T-helper 1 cell treated with Interleukin-12 subunit alpha and Interleukin-12 subunit beta and Interleukin-4 antibody, amounts not matched to agents 30 μg/mL and 1 μg/mL, for 36 hours (primary cell): Measurements from ENCODE around the gene CCT5.
"Not testable (repeated sequence)": the region's sequence is repeated elsewhere in the genome, so short reads cannot be mapped to it uniquely, and the experiment has no call there.

Source experiments
- H3K27ac Mint-ChIP-seq: one replicate; pipeline ENCODE4 v1.8.0; 2021; ENCODE audit warnings: mild to moderate bottlenecking, mixed read lengths
- H3K27me3 Mint-ChIP-seq: one replicate; pipeline ENCODE4 v1.8.0; 2021; ENCODE audit warnings: low read depth, mixed read lengths
- H3K36me3 Mint-ChIP-seq: one replicate; pipeline ENCODE4 v1.8.0; 2021; ENCODE audit warnings: low read depth, mixed read lengths
- H3K4me1 Mint-ChIP-seq: one replicate; pipeline ENCODE4 v1.8.0; 2021; ENCODE audit warnings: low read depth, mixed read lengths
- H3K4me3 Mint-ChIP-seq: one replicate; pipeline ENCODE4 v1.8.0; 2021; ENCODE audit warnings: mild to moderate bottlenecking, moderate library complexity, mixed read lengths
- H3K9me3 Mint-ChIP-seq: one replicate; pipeline ENCODE4 v1.8.0; 2021; ENCODE audit warnings: mixed read lengths

Gene CCT5

DNA sequence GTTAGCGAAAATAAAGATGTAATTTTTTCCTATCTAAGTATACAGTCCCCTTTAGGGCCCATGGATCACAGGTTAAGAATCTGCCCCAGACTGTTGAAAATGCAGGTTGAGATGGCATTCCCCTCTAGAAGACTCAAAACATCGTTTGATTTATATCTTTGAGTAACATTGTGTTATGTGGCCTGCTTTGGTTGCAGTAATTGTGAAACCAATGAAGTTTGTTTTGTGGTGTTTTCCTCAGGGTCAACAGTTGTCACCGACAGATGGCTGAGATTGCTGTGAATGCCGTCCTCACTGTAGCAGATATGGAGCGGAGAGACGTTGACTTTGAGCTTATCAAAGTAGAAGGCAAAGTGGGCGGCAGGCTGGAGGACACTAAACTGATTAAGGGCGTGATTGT, 7.8 kb downstream of the CCT5 start:
- no peak overlapping the region for H3K4me3 Mint-ChIP-seq
- peaks cover 67% of the 10 kb centered on the region for H3K36me3 Mint-ChIP-seq
- no peaks in the 10 kb centered on the region for H3K9me3 Mint-ChIP-seq
- H3K4me1 Mint-ChIP-seq, result peaks cover 22% of the 10 kb centered on the region
- no peak overlapping the region for H3K27ac Mint-ChIP-seq
- no peaks in the 10 kb centered on the region for H3K27me3 Mint-ChIP-seq

GRCh38 chr5:10259899-10260298, 9.8 kb downstream of the CCT5 start:
- Mint-ChIP-seq H3K4me1 (peaks cover 14% of the 10 kb centered on the region), H3K27me3 (no peaks in the 10 kb centered on the region), H3K4me3 (no peak overlapping the region), H3K27ac (no peak overlapping the region), H3K36me3 (peaks cover 67% of the 10 kb centered on the region), H3K9me3 (no peaks in the 10 kb centered on the region)

- Mint-ChIP-seq H3K36me3 (peaks cover 59% of the 10 kb centered on the region), H3K4me3 (no peak overlapping the region), H3K27ac (no peak overlapping the region), H3K4me1 (peaks cover 7% of the 10 kb centered on the region), H3K9me3 (no peaks in the 10 kb centered on the region), H3K27me3 (no peaks in the 10 kb centered on the region)
Observed at GRCh38 chr5:10261065-10261464, 11.0 kb downstream of the CCT5 start.

DNA sequence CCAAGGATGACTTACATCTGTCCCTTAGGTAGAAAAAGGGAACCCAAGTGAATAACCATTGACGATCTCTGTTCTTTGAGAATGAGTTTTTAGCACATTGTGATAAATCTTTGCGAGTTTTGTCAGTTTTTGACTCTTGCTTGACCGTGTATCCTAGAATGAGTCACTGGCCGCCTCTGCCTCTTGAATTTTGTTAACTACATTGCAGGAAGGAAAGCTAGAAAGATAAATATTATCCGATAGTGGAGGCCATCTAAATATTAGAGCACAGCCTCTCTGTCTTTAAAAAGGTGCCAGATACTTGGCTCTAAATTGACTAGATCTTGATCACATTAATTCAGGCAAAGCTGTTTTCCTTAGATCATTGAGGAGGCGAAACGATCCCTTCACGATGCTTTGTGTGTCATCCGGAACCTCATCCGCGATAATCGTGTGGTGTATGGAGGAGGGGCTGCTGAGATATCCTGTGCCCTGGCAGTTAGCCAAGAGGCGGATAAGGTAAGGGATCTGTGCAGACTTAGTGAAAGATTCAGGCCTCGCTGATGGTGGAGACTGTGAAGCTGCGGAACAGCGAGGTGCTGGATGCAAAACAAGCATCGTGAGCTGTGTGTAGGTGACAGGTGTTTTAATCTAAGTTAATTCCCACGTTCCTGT, 12.2 kb downstream of the CCT5 start:
- H3K27me3 Mint-ChIP-seq, result no peaks in the 10 kb centered on the region
- no peak overlapping the region for H3K4me3 Mint-ChIP-seq
- H3K36me3 Mint-ChIP-seq, result peaks cover 50% of the 10 kb centered on the region
- no peak overlapping the region for H3K27ac Mint-ChIP-seq
- H3K9me3 Mint-ChIP-seq, result no peaks in the 10 kb centered on the region
- H3K4me1 Mint-ChIP-seq, result peaks cover 4% of the 10 kb centered on the region

DNA sequence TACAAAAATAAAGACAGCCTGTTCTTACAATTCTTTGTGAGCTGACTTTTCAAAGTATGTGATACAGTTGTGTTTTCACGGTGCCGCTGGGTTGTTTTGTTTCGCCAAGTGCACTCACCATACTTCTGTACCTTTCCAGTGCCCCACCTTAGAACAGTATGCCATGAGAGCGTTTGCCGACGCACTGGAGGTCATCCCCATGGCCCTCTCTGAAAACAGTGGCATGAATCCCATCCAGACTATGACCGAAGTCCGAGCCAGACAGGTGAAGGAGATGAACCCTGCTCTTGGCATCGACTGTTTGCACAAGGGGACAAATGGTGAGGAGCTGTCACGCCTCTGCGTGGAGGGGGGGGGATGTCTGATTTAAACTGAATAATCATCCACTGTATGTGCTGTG, 12.9 kb downstream of the CCT5 start:
- H3K4me3 Mint-ChIP-seq, result no peak overlapping the region
- H3K4me1 Mint-ChIP-seq, result no peaks in the 10 kb centered on the region
- no peak overlapping the region for H3K27ac Mint-ChIP-seq
- H3K9me3 Mint-ChIP-seq, result no peaks in the 10 kb centered on the region
- H3K36me3 Mint-ChIP-seq, result peaks cover 45% of the 10 kb centered on the region
- no peaks in the 10 kb centered on the region for H3K27me3 Mint-ChIP-seq

- H3K36me3 Mint-ChIP-seq, result peaks cover 34% of the 10 kb centered on the region
- H3K27ac Mint-ChIP-seq, result no peak overlapping the region
- no peak overlapping the region for H3K4me3 Mint-ChIP-seq
- H3K27me3 Mint-ChIP-seq, result no peaks in the 10 kb centered on the region
- H3K4me1 Mint-ChIP-seq, result no peaks in the 10 kb centered on the region
- no peaks in the 10 kb centered on the region for H3K9me3 Mint-ChIP-seq
Observed at GRCh38 chr5:10264604-10265003, 14.5 kb downstream of the CCT5 start.

DNA sequence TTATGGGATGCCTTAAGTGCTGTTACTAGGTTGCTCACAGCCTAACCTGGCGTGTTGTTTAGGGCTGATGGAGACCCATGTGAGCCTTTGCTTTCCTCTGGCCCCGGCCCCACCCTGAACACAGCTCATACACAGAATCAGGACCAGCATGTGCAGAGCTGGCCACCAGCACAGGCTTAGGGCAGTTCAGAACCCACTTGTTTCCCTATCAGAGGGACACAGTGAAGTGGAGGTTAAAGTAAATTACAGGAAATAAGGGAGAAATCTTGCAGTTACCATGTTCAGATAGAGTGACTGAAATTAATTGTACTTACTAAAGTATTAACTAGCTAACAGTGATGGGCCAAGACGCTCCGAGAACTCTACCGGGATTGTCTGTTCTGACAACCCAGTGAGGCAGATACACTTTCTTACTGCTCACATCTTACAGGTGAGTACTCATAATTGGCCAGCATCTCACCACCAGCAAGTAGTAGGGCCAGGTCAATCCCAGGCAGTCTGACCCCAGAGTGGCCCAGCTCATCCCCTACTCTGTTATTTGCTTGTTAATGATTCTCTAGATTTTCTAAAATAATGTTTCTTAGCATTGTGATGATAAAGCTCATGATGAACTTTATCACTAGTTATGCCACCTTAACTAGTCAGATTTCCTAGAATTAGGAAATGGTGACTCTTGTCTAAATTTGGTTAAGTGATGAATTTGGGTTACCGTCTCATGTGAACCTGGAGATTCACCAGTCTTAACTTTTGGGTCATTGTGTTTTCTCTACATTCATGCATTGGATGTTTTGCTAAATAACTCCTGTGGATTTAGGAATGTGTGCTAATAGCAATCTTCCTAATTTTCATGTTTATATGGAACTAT, 15.4 kb downstream of the CCT5 start:
- Mint-ChIP-seq H3K36me3 (peaks cover 26% of the 10 kb centered on the region), H3K4me1 (no peaks in the 10 kb centered on the region), H3K4me3 (no peak overlapping the region), H3K27me3 (no peaks in the 10 kb centered on the region), H3K9me3 (no peaks in the 10 kb centered on the region), H3K27ac (no peak overlapping the region)

- no peaks in the 10 kb centered on the region for H3K27me3 Mint-ChIP-seq
- peaks cover 20% of the 10 kb centered on the region for H3K36me3 Mint-ChIP-seq
- no peak overlapping the region for H3K4me3 Mint-ChIP-seq
- no peaks in the 10 kb centered on the region for H3K4me1 Mint-ChIP-seq
- H3K9me3 Mint-ChIP-seq, result no peaks in the 10 kb centered on the region
- no peak overlapping the region for H3K27ac Mint-ChIP-seq
Observed at GRCh38 chr5:10266137-10266536, 16.1 kb downstream of the CCT5 start.

GRCh38 chr5:10266839-10267238, 16.8 kb downstream of the CCT5 start:
- Mint-ChIP-seq H3K9me3 (no peaks in the 10 kb centered on the region), H3K27me3 (no peaks in the 10 kb centered on the region), H3K27ac (no peak overlapping the region), H3K36me3 (peaks cover 18% of the 10 kb centered on the region), H3K4me3 (no peak overlapping the region), H3K4me1 (no peaks in the 10 kb centered on the region)

DNA sequence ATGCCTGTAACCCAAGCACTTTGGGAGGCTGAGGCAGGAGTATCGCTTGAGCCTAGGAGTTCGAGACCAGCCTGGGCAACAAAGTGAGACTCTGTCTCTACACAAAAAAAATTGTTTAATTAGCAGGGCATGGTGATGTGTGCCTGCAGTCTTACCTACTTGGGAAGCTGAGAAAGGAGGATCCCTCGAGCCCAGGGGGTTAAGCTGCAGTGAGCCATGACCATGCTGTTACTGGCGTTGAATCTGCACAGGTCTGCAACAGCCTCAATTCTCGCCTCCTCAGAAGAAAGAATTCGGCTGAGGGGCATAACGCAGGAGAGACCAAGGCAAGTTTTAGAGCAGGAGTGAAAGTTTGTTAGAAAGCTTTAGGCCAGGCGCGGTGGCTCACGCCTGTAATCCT, 18.0 kb downstream of the CCT5 start:
- Mint-ChIP-seq H3K27me3 (peaks cover 6% of the 10 kb centered on the region), H3K9me3 (no peaks in the 10 kb centered on the region), H3K4me3 (no peak overlapping the region), H3K4me1 (no peaks in the 10 kb centered on the region), H3K36me3 (peaks cover 9% of the 10 kb centered on the region), H3K27ac (no peak overlapping the region)

GRCh38 chr5:10272053-10272874, 22.2 kb downstream of the CCT5 start:
- peaks cover 8% of the 10 kb centered on the region for H3K4me1 Mint-ChIP-seq
- H3K4me3 Mint-ChIP-seq, result no peak overlapping the region
- peaks cover 16% of the 10 kb centered on the region for H3K27me3 Mint-ChIP-seq
- H3K36me3 Mint-ChIP-seq, result no peaks in the 10 kb centered on the region
- no peak overlapping the region for H3K27ac Mint-ChIP-seq
- no peaks in the 10 kb centered on the region for H3K9me3 Mint-ChIP-seq

GRCh38 chr5:10272875-10273209, 22.8 kb downstream of the CCT5 start:
- H3K9me3 Mint-ChIP-seq, H3K4me1 Mint-ChIP-seq, H3K36me3 Mint-ChIP-seq, H3K27ac Mint-ChIP-seq, H3K4me3 Mint-ChIP-seq: not testable (repeated sequence)
- H3K27me3 Mint-ChIP-seq, result peaks cover 16% of the 10 kb centered on the region

DNA sequence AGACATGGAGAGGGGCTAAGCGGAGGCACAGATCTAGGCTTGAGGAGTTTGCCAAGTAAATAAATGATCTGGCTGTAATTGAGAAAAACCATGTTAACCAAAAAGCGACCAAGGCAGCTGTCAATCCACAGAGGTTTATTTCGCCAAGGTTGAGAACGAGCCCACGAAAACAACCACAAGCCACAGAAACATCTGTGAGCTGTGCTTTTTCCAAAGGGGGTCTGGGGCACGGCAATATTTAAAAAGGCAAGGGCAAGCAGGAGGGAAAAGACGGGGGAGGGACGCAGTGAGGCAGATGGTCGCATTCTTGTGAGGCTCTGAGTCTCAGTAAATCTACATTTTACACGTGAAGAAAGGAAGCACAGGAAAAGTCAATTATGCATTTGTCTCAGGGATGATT, 25.4 kb downstream of the CCT5 start:
- Mint-ChIP-seq H3K9me3 (no peaks in the 10 kb centered on the region), H3K27ac (no peak overlapping the region), H3K36me3 (no peaks in the 10 kb centered on the region), H3K4me1 (peaks cover 8% of the 10 kb centered on the region), H3K27me3 (peaks cover 16% of the 10 kb centered on the region), H3K4me3 (no peak overlapping the region)

GRCh38 chr5:10275991-10276390, 25.9 kb downstream of the CCT5 start:
- no peaks in the 10 kb centered on the region for H3K9me3 Mint-ChIP-seq
- H3K36me3 Mint-ChIP-seq, result no peaks in the 10 kb centered on the region
- peaks cover 16% of the 10 kb centered on the region for H3K27me3 Mint-ChIP-seq
- no peak overlapping the region for H3K4me3 Mint-ChIP-seq
- H3K4me1 Mint-ChIP-seq, result peaks cover 8% of the 10 kb centered on the region
- H3K27ac Mint-ChIP-seq, result no peak overlapping the region

GRCh38 chr5:10276691-10277090, 26.6 kb downstream of the CCT5 start:
- Mint-ChIP-seq H3K9me3 (no peaks in the 10 kb centered on the region), H3K27ac (no peak overlapping the region), H3K4me3 (no peak overlapping the region), H3K4me1 (peaks cover 8% of the 10 kb centered on the region), H3K36me3 (no peaks in the 10 kb centered on the region), H3K27me3 (peaks cover 16% of the 10 kb centered on the region)
